CD4-positive, alpha-beta T cell (primary cell): ENCODE data around the gene CDK5R1. TPM values are rescaled to one million over a fixed set of nuclear protein-coding genes. Genes with fewer than 3 reads are reported as not detected.
A peak's percentile ranks its signal among the peaks of the same experiment; 100 is the strongest.

ENCODE experiments used
- ATAC-seq: fragments of 200-7000 bp; cut with Tn5 transposase; one replicate; pipeline ENCODE4 v1.10.0; 2022; ENCODE audit warnings: mild to moderate bottlenecking; ENCODE audit not compliant: poor library complexity
- CTCF ChIA-PET: fragments of 350-600 bp; sonication (Branson Sonifier 250); formaldehyde crosslinking; loops from one replicate; lab custom pipeline; 2021; ENCODE audit warnings: antibody characterized with exemption, inconsistent platforms; lab: Charles Lee
- POLR2A ChIA-PET: fragments of 350-600 bp; sonication (Branson Sonifier 250); formaldehyde crosslinking; loops from one replicate; lab custom pipeline; 2021; ENCODE audit warnings: antibody characterized with exemption, inconsistent platforms; lab: Charles Lee
- DNase-seq, 14 experiments: peaks; one replicate each; pipeline ENCODE4 v3.0.0-alpha.2; 2013 to 2020; ENCODE audit warnings: mixed read lengths in 2 of 14
- H3K27ac ChIP-seq, 2 donors: one replicate each; pipeline versions ENCODE4 v1.5.1 to v1.7.0; 2013; ENCODE audit warnings: low read length in 2 of 2, low read depth in 1 of 2, mild to moderate bottlenecking in 1 of 2
- H3K27me3 ChIP-seq, 2 experiments: 1 replicate in 1 of 2; 2 replicates in 1 of 2; pipeline versions ENCODE4 v1.6.1 to v1.7.0; 2013; ENCODE audit warnings: low read length in 2 of 2, control low read depth in 1 of 2, mild to moderate bottlenecking in 1 of 2, moderate library complexity in 1 of 2; ENCODE audit not compliant: insufficient read depth in 2 of 2, control insufficient read depth in 1 of 2
- H3K36me3 ChIP-seq: one replicate; pipeline ENCODE4 v1.6.1; 2013; ENCODE audit warnings: low read length, control low read depth; ENCODE audit not compliant: insufficient read depth
- H3K4me1 ChIP-seq: one replicate; pipeline ENCODE4 v1.6.1; 2013; ENCODE audit warnings: low read length, control low read depth; ENCODE audit not compliant: insufficient read depth
- H3K4me3 ChIP-seq: one replicate; pipeline ENCODE4 v1.5.1; 2013; ENCODE audit warnings: mild to moderate bottlenecking, low read length, moderate library complexity
- H3K9me3 ChIP-seq, 2 experiments: 1 replicate in 1 of 2; 2 replicates in 1 of 2; pipeline versions ENCODE4 v1.6.1 to v1.7.0; 2013; ENCODE audit warnings: low read length in 2 of 2, mild to moderate bottlenecking in 2 of 2, control low read depth in 1 of 2, moderate library complexity in 1 of 2; ENCODE audit not compliant: control insufficient read depth in 1 of 2, insufficient read depth in 1 of 2
- H3K27ac Mint-ChIP-seq: one replicate; pipeline ENCODE4 v1.8.0; 2020; ENCODE audit warnings: mixed read lengths
- H3K27me3 Mint-ChIP-seq: one replicate; pipeline ENCODE4 v1.8.0; 2021; ENCODE audit warnings: mixed read lengths
- H3K36me3 Mint-ChIP-seq: one replicate; pipeline ENCODE4 v1.8.0; 2021; ENCODE audit warnings: low read depth, mixed read lengths
- H3K4me1 Mint-ChIP-seq: one replicate; pipeline ENCODE4 v1.8.0; 2021; ENCODE audit warnings: low read depth, mixed read lengths
- H3K4me3 Mint-ChIP-seq: one replicate; pipeline ENCODE4 v1.8.0; 2020; ENCODE audit warnings: mild to moderate bottlenecking, mixed read lengths
- H3K9me3 Mint-ChIP-seq: one replicate; pipeline ENCODE4 v1.8.0; 2020; ENCODE audit warnings: mixed read lengths
- CTCF ChIP-seq: fragments of 200-600 bp; IDR thresholded peaks from one replicate; pipeline ENCODE4 v1.8.0; 2022; ENCODE audit warnings: antibody characterized with exemption, mild to moderate bottlenecking
- intact Hi-C, 2 experiments: fragments of 100-400 bp; cut with DNase I in 1 of 2; cut with micrococcal nuclease in 1 of 2; formaldehyde crosslinking; loops; one replicate each; pipeline versions ENCODE4 v1.15.1 to v1.9.0; 2023 to 2025; cut with DNase I, micrococcal nuclease
- total RNA-seq, 174 experiments: library from RNA in 2 of 174; stranded (reverse) in 2 of 174; gene quantifications; one replicate each; pipeline ENCODE4 v1.2.3 and lab custom pipeline; 2021 to 2026

The CDK5R1 gene
- total RNA-seq, 2 experiments from 2014 or later = 21.7 to 22.5 TPM

GRCh38 chr17:32515677-32516383, 29.0 kb downstream of the CDK5R1 start:
- H3K27ac ChIP-seq = peak overlapping the region in 1 of 2 donors; percentile 9
- intact Hi-C loops = loop anchor here in 1 of 2 experiments (5.0 kb wide), 1 partner anchor 36 kb away; no protein-coding TSS in a partner anchor
- Mint-ChIP-seq H3K9me3 (no peaks in the 10 kb centered on the region), H3K4me3 (peak overlapping the region; percentile 54), H3K4me1 (peaks cover 80% of the 10 kb centered on the region), H3K27me3 (no peaks in the 10 kb centered on the region), H3K36me3 (no peaks in the 10 kb centered on the region), H3K27ac (peak overlapping the region; percentile 87)
- H3K36me3 ChIP-seq = no peaks in the 10 kb centered on the region
- H3K4me1 ChIP-seq = peaks cover 51% of the 10 kb centered on the region
- H3K4me3 ChIP-seq = no peak overlapping the region
- no peak for TF ChIP-seq CTCF
- no peaks in the 10 kb centered on the region for H3K27me3 ChIP-seq
- ChIA-PET POLR2A (interaction anchor here (6.7 to 7.3 kb wide), 2 partner anchors 12 to 26 kb away, joined by 63 to 152 read pairs; partner anchors contain the start of gene CDK5R1), CTCF (no interaction called here)
- DNase-seq = peak in 2 of 14 experiments; percentile 44 to 64
- no peaks in the 10 kb centered on the region for H3K9me3 ChIP-seq
- peak; percentile 24 for ATAC-seq

- intact Hi-C loops = loop anchor here in 1 of 2 experiments (5.0 kb wide), 1 partner anchor 36 kb away; no protein-coding TSS in a partner anchor
- CTCF ChIA-PET = no interaction called here
- Mint-ChIP-seq H3K27me3 (no peaks in the 10 kb centered on the region), H3K9me3 (no peaks in the 10 kb centered on the region), H3K27ac (peak overlapping the region; percentile 87), H3K4me3 (peak overlapping the region; percentile 32), H3K4me1 (peaks cover 81% of the 10 kb centered on the region), H3K36me3 (no peaks in the 10 kb centered on the region)
- POLR2A ChIA-PET = interaction anchor here (1.2 to 7.3 kb wide), 3 partner anchors 9 to 27 kb away, joined by 3 to 152 read pairs (median 63); partner anchors contain the start of gene CDK5R1
- no peak for ATAC-seq
- H3K4me1 ChIP-seq = peaks cover 54% of the 10 kb centered on the region
- no peaks in the 10 kb centered on the region for H3K9me3 ChIP-seq
- H3K4me3 ChIP-seq = no peak overlapping the region
- no peaks in the 10 kb centered on the region for H3K27me3 ChIP-seq
- H3K27ac ChIP-seq = peak overlapping the region in 1 of 2 donors; percentile 4
- no peak for DNase-seq
- no peaks in the 10 kb centered on the region for H3K36me3 ChIP-seq
- TF ChIP-seq CTCF = no peak
These were observed 29.7 kb downstream of the CDK5R1 start for GRCh38 chr17:32516450-32516849.

GRCh38 chr17:32516940-32517701, 30.3 kb downstream of the CDK5R1 start:
- Histone ChIP-seq H3K4me3 (no peak overlapping the region), H3K27ac (peak overlapping the region in 1 of 2 donors; percentile 13), H3K36me3 (no peaks in the 10 kb centered on the region), H3K9me3 (no peaks in the 10 kb centered on the region), H3K4me1 (peaks cover 54% of the 10 kb centered on the region), H3K27me3 (no peaks in the 10 kb centered on the region)
- Mint-ChIP-seq H3K4me3 (peak overlapping the region; percentile 32), H3K9me3 (no peaks in the 10 kb centered on the region), H3K27me3 (no peaks in the 10 kb centered on the region), H3K36me3 (no peaks in the 10 kb centered on the region), H3K4me1 (peaks cover 78% of the 10 kb centered on the region), H3K27ac (peak overlapping the region; percentile 87)
- no peak for TF ChIP-seq CTCF
- intact Hi-C loops = loop anchor here in 1 of 2 experiments (5.0 kb wide), 1 partner anchor 35 kb away; no protein-coding TSS in a partner anchor
- no peak for ATAC-seq
- POLR2A ChIA-PET = interaction anchor here (1.0 to 7.3 kb wide), 6 partner anchors 10 to 33 kb away, joined by 3 to 152 read pairs (median 6); partner anchors contain the start of gene CDK5R1
- DNase-seq = peak in 1 of 14 experiments; percentile 37
- CTCF ChIA-PET = interaction anchor here (0.7 to 1.3 kb wide), 3 partner anchors 30 to 73 kb away, joined by 3 to 4 read pairs (median 3); partner anchors contain the start of genes CDK5R1 and PSMD11
